HEK293 (cell line): ENCODE data around the gene RTN4RL2.

Experiments used
- PATZ1 ChIP-seq: fragments of 450-650 bp; formaldehyde crosslinking; IDR thresholded peaks from 2 replicates; pipeline ENCODE4 v1.5.1; 2016; ENCODE audit warnings: missing biosample characterization, missing genetic modification characterization
- SCRT1 ChIP-seq: fragments of 450-650 bp; formaldehyde crosslinking; IDR thresholded peaks from 2 replicates; pipeline ENCODE4 v1.5.1; 2016; ENCODE audit warnings: missing biosample characterization, missing genetic modification characterization, borderline replicate concordance
- ZBTB48 ChIP-seq: fragments of 450-650 bp; formaldehyde crosslinking; IDR thresholded peaks from 2 replicates; pipeline ENCODE4 v1.5.1; 2016; ENCODE audit warnings: missing biosample characterization, missing genetic modification characterization
- ZBTB49 ChIP-seq: fragments of 450-650 bp; formaldehyde crosslinking; IDR thresholded peaks from 2 replicates; pipeline ENCODE4 v1.5.1; 2016; ENCODE audit warnings: missing biosample characterization, missing genetic modification characterization, low read depth
- ZNF121 ChIP-seq: fragments of 450-650 bp; formaldehyde crosslinking; IDR thresholded peaks from 2 replicates; pipeline ENCODE4 v1.5.1; 2016; ENCODE audit warnings: missing biosample characterization, missing genetic modification characterization
- ZNF155 ChIP-seq: fragments of 450-650 bp; formaldehyde crosslinking; IDR thresholded peaks from 2 replicates; pipeline ENCODE4 v1.5.1; 2016; ENCODE audit warnings: missing biosample characterization, missing genetic modification characterization
- ZNF16 ChIP-seq: fragments of 450-650 bp; formaldehyde crosslinking; IDR thresholded peaks from 2 replicates; pipeline ENCODE4 v1.5.1; 2016; ENCODE audit warnings: low read depth, missing biosample characterization, missing genetic modification characterization
- ZNF211 ChIP-seq: fragments of 450-650 bp; formaldehyde crosslinking; IDR thresholded peaks from 2 replicates; pipeline ENCODE4 v1.5.1; 2016; ENCODE audit warnings: low read depth, missing biosample characterization, missing genetic modification characterization
- ZNF335 ChIP-seq: fragments of 450-650 bp; formaldehyde crosslinking; conservative IDR thresholded peaks from 2 replicates; pipeline ENCODE4 v1.5.1; 2016; ENCODE audit warnings: missing biosample characterization, missing genetic modification characterization
- ZNF426 ChIP-seq: fragments of 450-650 bp; formaldehyde crosslinking; IDR thresholded peaks from 2 replicates; pipeline ENCODE4 v1.5.1; 2017; ENCODE audit warnings: missing biosample characterization, missing genetic modification characterization, mild to moderate bottlenecking, inconsistent platforms, moderate library complexity
- ZNF501 ChIP-seq: fragments of 450-650 bp; formaldehyde crosslinking; IDR thresholded peaks from 2 replicates; pipeline ENCODE4 v1.5.1; 2016; ENCODE audit warnings: missing biosample characterization, missing genetic modification characterization
- ZNF510 ChIP-seq: fragments of 450-650 bp; formaldehyde crosslinking; IDR thresholded peaks from 2 replicates; pipeline ENCODE4 v1.5.1; 2018; ENCODE audit warnings: mild to moderate bottlenecking, missing genetic modification characterization, missing biosample characterization; ENCODE audit not compliant: insufficient replicate concordance
- ZNF548 ChIP-seq: fragments of 450-650 bp; formaldehyde crosslinking; IDR thresholded peaks from 2 replicates; pipeline ENCODE4 v1.5.1; 2016; ENCODE audit warnings: missing biosample characterization, missing genetic modification characterization
- ZNF629 ChIP-seq: fragments of 450-650 bp; formaldehyde crosslinking; IDR thresholded peaks from 2 replicates; pipeline ENCODE4 v1.5.1; 2017; ENCODE audit warnings: missing biosample characterization, missing genetic modification characterization
- ZNF645 ChIP-seq: fragments of 450-650 bp; formaldehyde crosslinking; IDR thresholded peaks from 2 replicates; pipeline ENCODE4; 2016; ENCODE audit warnings: missing biosample characterization, missing genetic modification characterization
- ZNF660 ChIP-seq: fragments of 450-650 bp; IDR thresholded peaks from 2 replicates; pipeline ENCODE4 v1.5.1; 2018; ENCODE audit warnings: missing biosample characterization, mild to moderate bottlenecking, missing genetic modification characterization
- ZNF670 ChIP-seq: fragments of 450-650 bp; formaldehyde crosslinking; IDR thresholded peaks from 2 replicates; pipeline ENCODE4 v1.5.1; 2016; ENCODE audit warnings: missing biosample characterization, missing genetic modification characterization, low read depth
- ZNF747 ChIP-seq: fragments of 450-650 bp; formaldehyde crosslinking; IDR thresholded peaks from 2 replicates; pipeline ENCODE4 v1.5.1; 2016; ENCODE audit warnings: missing biosample characterization, missing genetic modification characterization
- ZNF777 ChIP-seq: fragments of 450-650 bp; formaldehyde crosslinking; IDR thresholded peaks from 2 replicates; pipeline ENCODE4 v1.5.1; 2017; ENCODE audit warnings: missing biosample characterization, missing genetic modification characterization, borderline replicate concordance
- ZNF785 ChIP-seq: fragments of 450-650 bp; formaldehyde crosslinking; IDR thresholded peaks from 2 replicates; pipeline ENCODE4 v1.5.1; 2016; ENCODE audit warnings: missing biosample characterization, missing genetic modification characterization
- ZSCAN18 ChIP-seq: fragments of 450-650 bp; formaldehyde crosslinking; IDR thresholded peaks from 2 replicates; pipeline ENCODE4 v1.5.1; 2016; ENCODE audit warnings: missing biosample characterization, missing genetic modification characterization
- ZXDB ChIP-seq: fragments of 450-650 bp; formaldehyde crosslinking; IDR thresholded peaks from 2 replicates; pipeline ENCODE4 v1.5.1; 2016; ENCODE audit warnings: missing biosample characterization, missing genetic modification characterization
- TF ChIP-seq, protein P1 (sequence below): fragments of 450-650 bp; formaldehyde crosslinking; IDR thresholded peaks from 2 replicates; pipeline ENCODE4 v1.5.1; 2016; ENCODE audit warnings: missing biosample characterization, missing genetic modification characterization
- TF ChIP-seq, protein P2 (sequence below): fragments of 450-650 bp; formaldehyde crosslinking; IDR thresholded peaks from 2 replicates; pipeline ENCODE4 v1.5.1; 2016; ENCODE audit warnings: missing biosample characterization, missing genetic modification characterization
- TF ChIP-seq, protein P3 (sequence below): fragments of 450-650 bp; formaldehyde crosslinking; IDR thresholded peaks from 2 replicates; pipeline ENCODE4 v1.5.1; 2017; ENCODE audit warnings: missing biosample characterization, missing genetic modification characterization

The RTN4RL2 gene

DNA sequence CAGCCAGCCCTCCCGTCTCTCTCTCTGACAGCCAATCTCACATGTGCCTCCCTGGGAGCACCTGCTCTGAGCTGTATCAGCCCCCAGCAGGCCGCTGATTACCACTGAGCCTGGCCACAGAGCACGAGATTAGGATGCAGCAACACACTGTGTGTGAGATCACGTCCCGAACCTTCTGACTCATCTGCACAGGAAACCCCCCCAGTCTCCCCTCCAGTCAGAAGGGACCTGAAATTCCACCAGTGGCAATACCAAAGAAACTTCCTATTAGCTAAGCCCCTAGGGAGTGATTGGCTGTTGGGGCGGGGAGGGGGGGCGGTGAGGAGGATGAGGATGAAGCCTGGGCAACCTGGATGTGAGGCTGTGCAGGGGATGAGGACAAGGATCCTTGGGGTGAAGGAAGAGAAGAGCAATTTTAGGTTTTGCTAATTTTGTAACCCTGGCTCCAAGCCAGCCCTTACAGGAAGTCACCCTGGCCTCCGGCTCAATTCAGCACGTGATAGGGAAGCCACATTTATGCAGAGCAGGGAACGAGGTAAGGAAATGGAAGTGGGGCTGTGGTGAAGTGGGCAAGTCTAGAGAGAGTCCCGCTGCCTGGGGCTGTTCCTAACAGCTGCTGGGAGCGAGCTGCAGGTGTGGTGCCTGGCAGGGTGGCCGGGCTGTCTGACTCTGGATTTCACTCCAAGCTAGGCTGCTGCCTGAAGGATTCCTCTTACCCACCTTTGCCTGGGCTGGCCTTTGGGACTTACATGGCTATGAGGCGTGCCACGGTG, 35.4 kb upstream of the RTN4RL2 start (continued):
- TF ChIP-seq ZXDB, result no peak
- no peak for TF ChIP-seq ZNF548 (tag by site-specific recombination)
- TF ChIP-seq, protein P1, sequence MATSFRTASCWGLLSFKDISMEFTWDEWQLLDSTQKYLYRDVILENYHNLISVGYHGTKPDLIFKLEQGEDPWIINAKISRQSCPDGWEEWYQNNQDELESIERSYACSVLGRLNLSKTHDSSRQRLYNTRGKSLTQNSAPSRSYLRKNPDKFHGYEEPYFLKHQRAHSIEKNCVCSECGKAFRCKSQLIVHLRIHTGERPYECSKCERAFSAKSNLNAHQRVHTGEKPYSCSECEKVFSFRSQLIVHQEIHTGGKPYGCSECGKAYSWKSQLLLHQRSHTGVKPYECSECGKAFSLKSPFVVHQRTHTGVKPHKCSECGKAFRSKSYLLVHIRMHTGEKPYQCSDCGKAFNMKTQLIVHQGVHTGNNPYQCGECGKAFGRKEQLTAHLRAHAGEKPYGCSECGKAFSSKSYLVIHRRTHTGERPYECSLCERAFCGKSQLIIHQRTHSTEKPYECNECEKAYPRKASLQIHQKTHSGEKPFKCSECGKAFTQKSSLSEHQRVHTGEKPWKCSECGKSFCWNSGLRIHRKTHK, result no peak
- TF ChIP-seq, protein P2, sequence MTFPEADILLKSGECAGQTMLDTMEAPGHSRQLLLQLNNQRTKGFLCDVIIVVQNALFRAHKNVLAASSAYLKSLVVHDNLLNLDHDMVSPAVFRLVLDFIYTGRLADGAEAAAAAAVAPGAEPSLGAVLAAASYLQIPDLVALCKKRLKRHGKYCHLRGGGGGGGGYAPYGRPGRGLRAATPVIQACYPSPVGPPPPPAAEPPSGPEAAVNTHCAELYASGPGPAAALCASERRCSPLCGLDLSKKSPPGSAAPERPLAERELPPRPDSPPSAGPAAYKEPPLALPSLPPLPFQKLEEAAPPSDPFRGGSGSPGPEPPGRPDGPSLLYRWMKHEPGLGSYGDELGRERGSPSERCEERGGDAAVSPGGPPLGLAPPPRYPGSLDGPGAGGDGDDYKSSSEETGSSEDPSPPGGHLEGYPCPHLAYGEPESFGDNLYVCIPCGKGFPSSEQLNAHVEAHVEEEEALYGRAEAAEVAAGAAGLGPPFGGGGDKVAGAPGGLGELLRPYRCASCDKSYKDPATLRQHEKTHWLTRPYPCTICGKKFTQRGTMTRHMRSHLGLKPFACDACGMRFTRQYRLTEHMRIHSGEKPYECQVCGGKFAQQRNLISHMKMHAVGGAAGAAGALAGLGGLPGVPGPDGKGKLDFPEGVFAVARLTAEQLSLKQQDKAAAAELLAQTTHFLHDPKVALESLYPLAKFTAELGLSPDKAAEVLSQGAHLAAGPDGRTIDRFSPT (tag by site-specific recombination), result no peak
- TF ChIP-seq ZBTB49 (tag by site-specific recombination), result no peak
- TF ChIP-seq ZNF155 (tag by site-specific recombination), result no peak
- no peak for TF ChIP-seq ZNF645 (tag by site-specific recombination)
- TF ChIP-seq, protein P3, sequence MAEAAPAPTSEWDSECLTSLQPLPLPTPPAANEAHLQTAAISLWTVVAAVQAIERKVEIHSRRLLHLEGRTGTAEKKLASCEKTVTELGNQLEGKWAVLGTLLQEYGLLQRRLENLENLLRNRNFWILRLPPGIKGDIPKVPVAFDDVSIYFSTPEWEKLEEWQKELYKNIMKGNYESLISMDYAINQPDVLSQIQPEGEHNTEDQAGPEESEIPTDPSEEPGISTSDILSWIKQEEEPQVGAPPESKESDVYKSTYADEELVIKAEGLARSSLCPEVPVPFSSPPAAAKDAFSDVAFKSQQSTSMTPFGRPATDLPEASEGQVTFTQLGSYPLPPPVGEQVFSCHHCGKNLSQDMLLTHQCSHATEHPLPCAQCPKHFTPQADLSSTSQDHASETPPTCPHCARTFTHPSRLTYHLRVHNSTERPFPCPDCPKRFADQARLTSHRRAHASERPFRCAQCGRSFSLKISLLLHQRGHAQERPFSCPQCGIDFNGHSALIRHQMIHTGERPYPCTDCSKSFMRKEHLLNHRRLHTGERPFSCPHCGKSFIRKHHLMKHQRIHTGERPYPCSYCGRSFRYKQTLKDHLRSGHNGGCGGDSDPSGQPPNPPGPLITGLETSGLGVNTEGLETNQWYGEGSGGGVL (tag by site-specific recombination), result peak; percentile 81
- no peak for TF ChIP-seq ZBTB48 (tag by site-specific recombination)
- TF ChIP-seq SCRT1, result no peak
- TF ChIP-seq ZNF510 (tag by site-specific recombination), result no peak
- no peak for TF ChIP-seq ZNF16
- no peak for TF ChIP-seq ZNF121
- peak; percentile 71 for TF ChIP-seq PATZ1 (tag by site-specific recombination)
- TF ChIP-seq ZNF335, result no peak
- TF ChIP-seq ZNF501 (tag by site-specific recombination), result no peak
- TF ChIP-seq ZSCAN18 (tag by site-specific recombination), result no peak
- no peak for TF ChIP-seq ZNF211 (tag by site-specific recombination)
- TF ChIP-seq ZNF629 (tag by site-specific recombination), result peak; percentile 25; the same call in 1 of the 2 replicates
- TF ChIP-seq ZNF747 (tag by site-specific recombination), result no peak
- TF ChIP-seq ZNF660 (tag by site-specific recombination), result 0 out of 2 replicates have a peak, but pooled peaks have one; percentile 42
- no peak for TF ChIP-seq ZNF777 (tag by site-specific recombination)
- no peak for TF ChIP-seq ZNF785 (tag by site-specific recombination)
- TF ChIP-seq ZNF426 (tag by site-specific recombination), result no peak
- no peak for TF ChIP-seq ZNF670 (tag by site-specific recombination)
